Erythroblast (primary cell): Measurements from ENCODE around the gene ZC3H7A.
"Not testable (repeated sequence)": the region's sequence is repeated elsewhere in the genome, so short reads cannot be mapped to it uniquely, and the experiment has no call there.

Experiments
- GATA1 ChIP-seq: IDR thresholded peaks from 2 replicates; pipeline ENCODE4 v1.6.1; 2011; ENCODE audit warnings: low read depth, mild to moderate bottlenecking, control low read depth, low read length, moderate library complexity
- POLR2A ChIP-seq: IDR thresholded peaks from 2 replicates; pipeline ENCODE4 v1.6.1; 2011; ENCODE audit warnings: mild to moderate bottlenecking, low read length

DNA sequence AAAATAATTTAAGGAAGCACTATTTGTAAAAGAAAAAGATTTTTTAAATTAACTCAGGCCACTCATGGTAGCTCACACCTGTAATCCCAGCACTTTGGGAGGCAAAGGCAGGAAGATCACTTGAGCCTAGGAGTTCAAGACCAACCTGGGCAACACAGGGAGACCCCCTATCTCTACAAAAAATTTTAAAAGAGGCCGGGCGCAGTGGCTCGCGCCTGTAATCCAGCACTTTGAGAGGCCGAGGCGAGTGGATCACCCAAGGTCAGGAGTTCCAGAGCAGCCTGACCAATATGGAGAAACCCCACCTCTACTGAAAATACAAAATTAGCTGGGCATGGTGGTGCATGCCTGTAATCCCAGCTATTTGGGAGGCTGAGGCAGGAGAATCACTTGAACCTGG lies 12.7 kb downstream of the ZC3H7A start:
- TF ChIP-seq POLR2A, GATA1: not testable (repeated sequence)
